ENCODE results near the gene HNF4A. TPM values are rescaled to one million over a fixed set of nuclear protein-coding genes. Genes with fewer than 3 reads are reported as not detected.

Gene HNF4A
- total and polyA plus RNA-seq, 2 of the 13 experiments (the other 11 are each of a cell fraction or from before 2014, with no cell fraction given) = 80.9 to 169 TPM

- TF ChIP-seq FUBP1 (CRISPR knock-in tag; IDR thresholded peaks at IDR 0.05; ENCODE audit: borderline replicate concordance) = 0 out of 2 replicates have a peak, but pooled peaks have one; percentile 58
- peak; percentile 33; the same call in 1 of the 2 replicates for TF ChIP-seq ZNF414 (CRISPR knock-in tag; IDR thresholded peaks at IDR 0.05)
- TF ChIP-seq IRF2 (CRISPR knock-in tag; IDR thresholded peaks at IDR 0.05) = peak; percentile 63
- 0 out of 2 replicates have a peak, but pooled peaks have one; percentile 31 for TF ChIP-seq ZFP36L2 (CRISPR knock-in tag; IDR thresholded peaks at IDR 0.05)
- TF ChIP-seq NR3C1 (CRISPR knock-in tag; IDR thresholded peaks at IDR 0.05) = no peak
- TF ChIP-seq BCLAF1 (IDR thresholded peaks at IDR 0.05) = no peak
- no peak for TF ChIP-seq ZNF432 (CRISPR knock-in tag; IDR thresholded peaks at IDR 0.05; ENCODE audit: borderline replicate concordance)
- TF ChIP-seq JUND (CRISPR knock-in tag; IDR thresholded peaks at IDR 0.05) = peak; percentile 75
- TF ChIP-seq SALL2 (CRISPR knock-in tag; IDR thresholded peaks at IDR 0.05) = peak; percentile 67
- peak; percentile 57; the same call in 1 of the 2 replicates for TF ChIP-seq KAT8 (CRISPR knock-in tag; IDR thresholded peaks at IDR 0.05)
- no peak for TF ChIP-seq RERE (CRISPR knock-in tag; IDR thresholded peaks at IDR 0.05; ENCODE audit: low read depth)
- no peak for TF ChIP-seq TBP (CRISPR knock-in tag; IDR thresholded peaks at IDR 0.05)
- TF ChIP-seq RFX3 (CRISPR knock-in tag; IDR thresholded peaks at IDR 0.05) = no peak
- TF ChIP-seq MAFK (conservative IDR thresholded peaks at IDR 0.05 in 1 of 2, IDR thresholded peaks at IDR 0.05 in 1 of 2; ENCODE audit: low read length in 2 of 2) = no peak; a peak in 1 of 4 replicates
- no peak for TF ChIP-seq SNRNP70 (IDR thresholded peaks at IDR 0.05; ENCODE audit: low read depth, low read length)
- TF ChIP-seq ZNF3 (CRISPR knock-in tag; IDR thresholded peaks at IDR 0.05) = no peak
- TF ChIP-seq ZNF720 (CRISPR knock-in tag; IDR thresholded peaks at IDR 0.05) = no peak; the same call in 1 of the 2 replicates
Measured at GRCh38 chr20:44433751-44434538, 78.4 kb downstream of the HNF4A start (continued).
